Nephron progenitor cell (in vitro differentiated cells): Measurements from ENCODE around the gene GALR3.

ENCODE experiments used
- DNase-seq: peaks from one replicate; pipeline ENCODE4 v3.0.0; 2021
- H3K27ac Mint-ChIP-seq: 2 replicates; pipeline ENCODE4 v1.8.0; 2021; ENCODE audit warnings: mild to moderate bottlenecking, moderate library complexity, mixed read lengths
- H3K27me3 Mint-ChIP-seq: 2 replicates; pipeline ENCODE4 v1.8.0; 2021; ENCODE audit warnings: mild to moderate bottlenecking, low read depth, mixed read lengths; ENCODE audit not compliant: poor library complexity
- H3K36me3 Mint-ChIP-seq: 2 replicates; pipeline ENCODE4 v1.8.0; 2021; ENCODE audit warnings: low read depth, mixed read lengths
- H3K4me1 Mint-ChIP-seq: 2 replicates; pipeline ENCODE4 v1.8.0; 2021; ENCODE audit warnings: mixed read lengths
- H3K4me3 Mint-ChIP-seq: 2 replicates; pipeline ENCODE4 v1.8.0; 2021; ENCODE audit warnings: mild to moderate bottlenecking, moderate library complexity, mixed read lengths
- H3K9me3 Mint-ChIP-seq: 2 replicates; pipeline ENCODE4 v1.8.0; 2021; ENCODE audit warnings: mild to moderate bottlenecking, moderate library complexity, mixed read lengths
- TF ChIP-seq, protein P1 (sequence below): fragments of 200-600 bp; sonication (generic); IDR thresholded peaks from 2 replicates; pipeline ENCODE4 v1.5.0; 2021; ENCODE audit warnings: antibody characterized with exemption

Gene GALR3

DNA sequence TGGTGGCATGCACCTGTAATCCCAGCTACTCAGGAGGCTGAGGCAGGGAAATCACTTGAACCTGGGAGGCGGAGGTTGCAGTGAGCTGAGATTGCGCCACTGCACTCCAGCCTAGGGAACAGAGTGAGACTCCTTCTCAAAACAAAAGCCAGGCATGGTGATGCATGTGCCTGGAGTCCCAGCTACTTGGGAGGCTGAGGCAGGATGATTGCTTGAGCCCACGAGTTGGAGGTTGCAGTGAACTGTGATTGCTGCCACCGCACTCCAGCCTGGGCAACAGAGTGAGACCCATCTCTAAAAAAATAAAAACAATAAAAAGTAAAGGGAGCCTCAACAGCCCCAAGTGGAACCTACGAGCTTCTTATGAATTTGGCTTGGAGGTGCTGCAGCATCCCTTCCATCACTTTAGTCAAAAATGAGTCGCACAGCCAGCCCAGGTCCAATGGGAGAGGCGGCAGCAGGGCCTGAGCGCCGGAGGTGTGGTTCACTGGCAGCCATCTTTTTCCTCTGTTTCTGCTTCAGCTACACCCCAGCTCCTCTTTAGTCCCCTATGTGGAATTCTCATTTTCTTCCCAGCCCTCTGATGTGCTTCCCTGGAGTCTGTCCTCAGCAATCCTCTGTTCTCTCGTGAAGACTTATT lies 44.7 kb upstream of the GALR3 start:
- Mint-ChIP-seq H3K4me1 (peaks cover 44% of the 10 kb centered on the region), H3K36me3 (peaks cover 13% of the 10 kb centered on the region), H3K27ac (no peak overlapping the region), H3K4me3 (no peak overlapping the region), H3K27me3 (peaks cover 3% of the 10 kb centered on the region), H3K9me3 (no peaks in the 10 kb centered on the region)
- no peak for DNase-seq
- TF ChIP-seq, protein P1, sequence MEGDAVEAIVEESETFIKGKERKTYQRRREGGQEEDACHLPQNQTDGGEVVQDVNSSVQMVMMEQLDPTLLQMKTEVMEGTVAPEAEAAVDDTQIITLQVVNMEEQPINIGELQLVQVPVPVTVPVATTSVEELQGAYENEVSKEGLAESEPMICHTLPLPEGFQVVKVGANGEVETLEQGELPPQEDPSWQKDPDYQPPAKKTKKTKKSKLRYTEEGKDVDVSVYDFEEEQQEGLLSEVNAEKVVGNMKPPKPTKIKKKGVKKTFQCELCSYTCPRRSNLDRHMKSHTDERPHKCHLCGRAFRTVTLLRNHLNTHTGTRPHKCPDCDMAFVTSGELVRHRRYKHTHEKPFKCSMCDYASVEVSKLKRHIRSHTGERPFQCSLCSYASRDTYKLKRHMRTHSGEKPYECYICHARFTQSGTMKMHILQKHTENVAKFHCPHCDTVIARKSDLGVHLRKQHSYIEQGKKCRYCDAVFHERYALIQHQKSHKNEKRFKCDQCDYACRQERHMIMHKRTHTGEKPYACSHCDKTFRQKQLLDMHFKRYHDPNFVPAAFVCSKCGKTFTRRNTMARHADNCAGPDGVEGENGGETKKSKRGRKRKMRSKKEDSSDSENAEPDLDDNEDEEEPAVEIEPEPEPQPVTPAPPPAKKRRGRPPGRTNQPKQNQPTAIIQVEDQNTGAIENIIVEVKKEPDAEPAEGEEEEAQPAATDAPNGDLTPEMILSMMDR = no peak

DNA sequence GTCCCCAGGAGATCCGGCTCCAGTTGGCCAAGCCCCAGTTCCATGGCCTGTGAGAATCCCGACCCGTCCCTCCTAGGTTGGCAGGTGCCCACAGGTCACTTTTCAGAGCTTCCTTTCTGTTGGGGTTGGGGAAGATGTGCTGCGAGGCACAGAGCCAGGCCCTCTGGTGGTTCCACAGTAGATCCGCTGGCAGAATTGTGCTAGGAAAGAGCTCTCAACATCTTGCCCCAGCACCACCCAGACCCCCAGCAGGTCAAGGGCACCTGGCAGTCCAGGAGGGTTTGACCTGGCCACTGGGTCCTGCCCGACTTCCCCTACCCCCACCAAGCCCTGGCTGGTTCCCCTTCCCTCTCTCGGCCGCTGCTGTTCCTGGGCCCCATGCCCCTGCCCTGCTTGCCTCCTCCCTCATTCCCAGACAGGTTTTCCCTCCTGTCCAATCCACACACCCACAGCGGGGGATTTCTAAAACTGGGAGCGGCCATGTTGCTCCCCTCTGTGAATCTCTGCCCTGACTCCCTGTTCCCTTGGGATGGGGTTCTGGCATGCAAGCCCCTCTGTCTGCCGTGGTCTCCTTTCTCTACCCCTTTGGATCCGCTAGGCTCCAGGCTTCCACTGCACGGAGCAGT lies 41.6 kb upstream of the GALR3 start:
- Mint-ChIP-seq H3K4me1 (peaks cover 43% of the 10 kb centered on the region), H3K27me3 (no peaks in the 10 kb centered on the region), H3K4me3 (no peak overlapping the region), H3K27ac (no peak overlapping the region), H3K36me3 (no peaks in the 10 kb centered on the region), H3K9me3 (peaks cover 6% of the 10 kb centered on the region)
- TF ChIP-seq, protein P1 = no peak
- DNase-seq = no peak

- peaks cover 42% of the 10 kb centered on the region for H3K4me1 Mint-ChIP-seq
- no peaks in the 10 kb centered on the region for H3K27me3 Mint-ChIP-seq
- peaks cover 6% of the 10 kb centered on the region for H3K9me3 Mint-ChIP-seq
- DNase-seq = no peak
- no peak overlapping the region for H3K27ac Mint-ChIP-seq
- no peaks in the 10 kb centered on the region for H3K36me3 Mint-ChIP-seq
- no peak overlapping the region for H3K4me3 Mint-ChIP-seq
- TF ChIP-seq, protein P1 = no peak
Observed at GRCh38 chr22:37782340-37783168, 40.6 kb upstream of the GALR3 start.

- peaks cover 4% of the 10 kb centered on the region for H3K27me3 Mint-ChIP-seq
- no peak for DNase-seq
- no peak overlapping the region for H3K4me3 Mint-ChIP-seq
- H3K27ac Mint-ChIP-seq = no peak overlapping the region
- TF ChIP-seq, protein P1 = no peak
- no peaks in the 10 kb centered on the region for H3K36me3 Mint-ChIP-seq
- peaks cover 6% of the 10 kb centered on the region for H3K9me3 Mint-ChIP-seq
- H3K4me1 Mint-ChIP-seq = peaks cover 28% of the 10 kb centered on the region
Observed at GRCh38 chr22:37784829-37785495, 38.2 kb upstream of the GALR3 start.

- H3K4me3 Mint-ChIP-seq = no peak overlapping the region
- no peak overlapping the region for H3K27ac Mint-ChIP-seq
Observed at GRCh38 chr22:37790234-37790633, 32.9 kb upstream of the GALR3 start.

More at GRCh38 chr22:37790234-37790633, 32.9 kb upstream of the GALR3 start:
- DNase-seq = no peak
- TF ChIP-seq, protein P1 = no peak
- Mint-ChIP-seq H3K4me1 (peaks cover 5% of the 10 kb centered on the region), H3K27me3 (peaks cover 4% of the 10 kb centered on the region), H3K36me3 (no peaks in the 10 kb centered on the region), H3K9me3 (peaks cover 5% of the 10 kb centered on the region)
